H1 (cell line): ENCODE data around the gene UBE2H. TPM values are rescaled to one million over a fixed set of nuclear protein-coding genes. Genes with fewer than 3 reads are reported as not detected.

Experiments used
- CTCF ChIA-PET: fragments of 300-600 bp; sonication (Branson Sonifier 250); formaldehyde crosslinking; loops from one replicate; lab custom pipeline; 2021; ENCODE audit not compliant: partially characterized antibody; lab: Charles Lee
- POLR2A ChIA-PET: fragments of 300-600 bp; sonication (Branson Sonifier 250); formaldehyde crosslinking; loops from one replicate; lab custom pipeline; 2021; ENCODE audit warnings: inconsistent platforms; ENCODE audit not compliant: partially characterized antibody; lab: Charles Lee
- DNase-seq, 2 experiments: peaks; one replicate each; pipeline versions ENCODE4 v3.0.0 to v3.0.0-alpha.2; 2010 to 2022; ENCODE audit warnings: low spot score in 2 of 2, low read depth in 1 of 2, mixed read lengths in 1 of 2
- FAIRE-seq: peaks from 2 replicates; lab custom pipeline; 2011; peaks lifted over from hg19 to GRCh38; lab: Jason Lieb, UNC
- H2AFZ ChIP-seq: 2 replicates; pipeline ENCODE4 v1.8.1; 2012; ENCODE audit warnings: low read length, inconsistent platforms
- H2AK5ac ChIP-seq: 2 replicates; pipeline ENCODE4 v1.6.1; 2013; ENCODE audit warnings: low read depth, low read length
- H2BK120ac ChIP-seq: replicated peaks from 2 replicates; pipeline ENCODE3; 2013; ENCODE audit warnings: low read depth, low read length, inconsistent platforms
- H2BK12ac ChIP-seq: 2 replicates; pipeline ENCODE4 v1.6.1; 2013; ENCODE audit warnings: low read depth, low read length
- H2BK15ac ChIP-seq: 2 replicates; pipeline ENCODE4 v1.6.1; 2013; ENCODE audit warnings: low read length
- H2BK20ac ChIP-seq: 2 replicates; pipeline ENCODE4 v1.6.1; 2013; ENCODE audit warnings: low read length
- H2BK5ac ChIP-seq: 2 replicates; pipeline ENCODE4 v1.6.1; 2013; ENCODE audit warnings: low read depth, low read length
- H3K14ac ChIP-seq: 2 replicates; pipeline ENCODE4 v1.6.1; 2013; ENCODE audit warnings: inconsistent platforms; ENCODE audit not compliant: insufficient read length
- H3K18ac ChIP-seq: 2 replicates; pipeline ENCODE4 v1.6.1; 2013; ENCODE audit warnings: low read length; ENCODE audit errors: extremely low read depth
- H3K23ac ChIP-seq: 2 replicates; pipeline ENCODE4 v1.6.1; 2013; ENCODE audit warnings: inconsistent platforms; ENCODE audit not compliant: insufficient read length
- H3K23me2 ChIP-seq: 2 replicates; pipeline ENCODE4 v1.6.1; 2013; ENCODE audit warnings: low read depth, low read length
- H3K27ac ChIP-seq: 2 replicates; pipeline ENCODE4 v1.6.1; 2011; ENCODE audit warnings: low read depth, low read length, inconsistent platforms
- H3K27me3 ChIP-seq, 4 experiments: replicated peaks in 1 of 4; 1 replicate in 1 of 4; 2 replicates in 3 of 4; pipeline versions ENCODE4 v1.6.1 to v1.8.1; 2011 to 2013; ENCODE audit warnings: low read length in 3 of 4, mild to moderate bottlenecking in 3 of 4, inconsistent platforms in 2 of 4, mixed read lengths in 2 of 4, moderate library complexity in 1 of 4; ENCODE audit not compliant: control insufficient read depth in 3 of 4, insufficient read depth in 3 of 4; ENCODE audit errors: extremely low read depth in 1 of 4
- H3K36me3 ChIP-seq, 4 experiments: 2 replicates each; pipeline versions ENCODE4 v1.6.1 to v1.8.1; 2011 to 2013; ENCODE audit warnings: mild to moderate bottlenecking in 4 of 4, low read length in 3 of 4, moderate library complexity in 2 of 4, control low read depth in 1 of 4, inconsistent platforms in 1 of 4; ENCODE audit not compliant: insufficient read depth in 4 of 4, control insufficient read depth in 2 of 4
- H3K4ac ChIP-seq: replicated peaks from 2 replicates; pipeline ENCODE3; 2013; ENCODE audit warnings: low read length, low read depth, mixed read lengths, inconsistent platforms; ENCODE audit not compliant: insufficient read length
- H3K4me1 ChIP-seq, 4 experiments: replicated peaks in 1 of 4; 1 replicate in 1 of 4; 2 replicates in 3 of 4; pipeline versions ENCODE4 v1.6.1 to v1.8.1; 2011 to 2013; ENCODE audit warnings: low read length in 3 of 4, inconsistent platforms in 2 of 4, mixed read lengths in 1 of 4; ENCODE audit not compliant: insufficient read depth in 4 of 4, control insufficient read depth in 3 of 4
- H3K4me2 ChIP-seq, 2 experiments: 2 replicates each; pipeline versions ENCODE4 v1.6.1 to v1.8.1; 2011 to 2013; ENCODE audit warnings: low read depth in 2 of 2, low read length in 2 of 2, control low read depth in 1 of 2, inconsistent platforms in 1 of 2, mild to moderate bottlenecking in 1 of 2; ENCODE audit not compliant: insufficient read depth in 1 of 2
- H3K4me3 ChIP-seq, 4 experiments: fragments of 200-600, 300-600 bp in 1 of 4; sonication (generic), shearing (Covaris generic), sonication (Bioruptor Twin) in 1 of 4; 2 replicates each; pipeline versions ENCODE4 v1.5.1 to v1.8.1; 2011 to 2016; ENCODE audit warnings: low read length in 4 of 4, low read depth in 3 of 4, control low read depth in 2 of 4, inconsistent platforms in 2 of 4, mild to moderate bottlenecking in 2 of 4, mixed read lengths in 1 of 4, moderate library complexity in 1 of 4; ENCODE audit not compliant: insufficient read depth in 2 of 4; ENCODE audit errors: extremely low read depth in 1 of 4
- H3K56ac ChIP-seq: replicated peaks from 2 replicates; pipeline ENCODE3; 2013; ENCODE audit warnings: low read depth, mild to moderate bottlenecking, mixed read lengths, low read length, inconsistent platforms; ENCODE audit not compliant: insufficient read length
- H3K79me1 ChIP-seq: 2 replicates; pipeline ENCODE4 v1.6.1; 2013; ENCODE audit warnings: low read depth, low read length, control low read depth
- H3K79me2 ChIP-seq, 2 experiments: 2 replicates each; pipeline versions ENCODE4 v1.6.1 to v1.8.1; 2012 to 2013; ENCODE audit warnings: low read length in 2 of 2, mild to moderate bottlenecking in 2 of 2, inconsistent platforms in 1 of 2; ENCODE audit not compliant: insufficient read depth in 2 of 2, control insufficient read depth in 1 of 2
- H3K9ac ChIP-seq, 4 experiments: replicated peaks in 1 of 4; 1 replicate in 1 of 4; 2 replicates in 3 of 4; pipeline versions ENCODE4 v1.6.1 to v1.8.1; 2011 to 2013; ENCODE audit warnings: low read depth in 3 of 4, low read length in 3 of 4, control low read depth in 2 of 4, mild to moderate bottlenecking in 2 of 4, moderate library complexity in 2 of 4, inconsistent platforms in 1 of 4; ENCODE audit errors: extremely low read depth in 1 of 4
- H3K9me3 ChIP-seq, 2 experiments: 2 replicates each; pipeline versions ENCODE4 v1.6.1 to v1.8.1; 2012 to 2013; ENCODE audit warnings: mild to moderate bottlenecking in 2 of 2, moderate library complexity in 2 of 2, control low read depth in 1 of 2, inconsistent platforms in 1 of 2, low read depth in 1 of 2, low read length in 1 of 2, mixed read lengths in 1 of 2; ENCODE audit not compliant: insufficient read depth in 2 of 2
- H4K20me1 ChIP-seq, 2 experiments: replicated peaks in 1 of 2; 2 replicates each; pipeline versions ENCODE3 to v1.8.1; 2011 to 2013; ENCODE audit warnings: inconsistent platforms in 2 of 2, low read length in 2 of 2, mild to moderate bottlenecking in 1 of 2; ENCODE audit not compliant: insufficient read depth in 2 of 2, control insufficient read depth in 1 of 2
- H4K5ac ChIP-seq: 2 replicates; pipeline ENCODE4 v1.6.1; 2013; ENCODE audit warnings: low read length, low read depth, mixed read lengths, inconsistent platforms; ENCODE audit not compliant: insufficient read length
- H4K8ac ChIP-seq: 2 replicates; pipeline ENCODE4 v1.8.0; 2013; ENCODE audit warnings: mild to moderate bottlenecking, moderate library complexity, low read length, inconsistent platforms; ENCODE audit not compliant: insufficient read depth; ENCODE audit errors: extremely low read depth
- H4K91ac ChIP-seq: replicated peaks from 2 replicates; pipeline ENCODE3; 2013; ENCODE audit warnings: low read length, mixed read lengths, inconsistent platforms; ENCODE audit not compliant: insufficient read length
- SP4 ChIP-seq: IDR thresholded peaks from 2 replicates; pipeline ENCODE4 v1.6.1; 2012; ENCODE audit warnings: low read length, inconsistent platforms
- SRF ChIP-seq: IDR thresholded peaks from 2 replicates; pipeline ENCODE4 v1.6.1; 2011; ENCODE audit warnings: mild to moderate bottlenecking, low read depth, low read length, moderate library complexity
- WGBS, 2 experiments: shearing (Covaris generic) in 1 of 2; methylation state at CpG; one replicate each; pipeline versions ENCODE4 v1.1.6 to v1.1.7; 2013 to 2015; ENCODE audit warnings: low lambda C conversion rate in 2 of 2, mixed read lengths in 2 of 2, inconsistent platforms in 1 of 2, low coverage in 1 of 2, missing lambda C conversion rate in 1 of 2; ENCODE audit not compliant: insufficient replicate concordance in 2 of 2, insufficient coverage in 1 of 2, insufficient read length in 1 of 2; ENCODE audit errors: extremely low coverage in 1 of 2, missing lambda C conversion rate in 1 of 2; 5-methylcytosine and 5-hydroxymethylcytosine counted together
- polyA plus RNA-seq, 7 experiments: library from polyadenylated mRNA; depleted of rRNA in 3 of 7; stranded (reverse) in 5 of 7; unstranded in 2 of 7; fragments of >200 nt in 5 of 7; fragments of 200-250 nt in 2 of 7; gene quantifications; 1 replicate in 5 of 7; 2 replicates in 1 of 7; 4 replicates in 1 of 7; pipeline versions ENCODE4 v1.2.1 to v1.2.3, GENCODE V29; 2011 to 2013; ENCODE audit warnings: missing spikeins in 2 of 7, mixed read lengths in 2 of 7
- total RNA-seq: library from RNA; stranded (reverse); fragmentation: NEBNext Ultra II Directional; extraction: Animal tissue kit (Norgen Biotek cat#: 25700); gene quantifications from 2 replicates; pipeline ENCODE4 v1.2.1, GENCODE V29; 2021

The UBE2H gene
- total and polyA plus RNA-seq, 2 of the 8 experiments (the other 6 are each of a cell fraction or from before 2014, with no cell fraction given), result 30.6 to 62.2 TPM

DNA sequence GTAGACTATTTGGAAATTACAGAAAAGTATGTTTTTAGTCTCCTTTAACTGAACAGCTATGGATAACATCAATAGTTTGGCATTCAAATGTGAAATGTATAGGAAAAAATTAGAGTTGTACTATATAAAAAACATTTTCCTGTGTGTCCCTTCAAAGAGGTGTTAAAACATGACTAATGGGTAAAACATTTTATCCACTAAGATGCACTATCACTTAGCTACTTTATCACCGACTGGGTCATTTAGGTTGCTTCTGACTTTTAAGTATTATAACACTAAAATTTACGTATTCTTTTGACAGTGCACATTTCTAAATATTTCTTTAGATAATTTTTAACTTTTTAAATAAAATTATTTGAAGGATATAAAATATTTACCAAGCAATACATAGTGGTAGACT, 77.6 kb downstream of the UBE2H start:
- FAIRE-seq (no peak), DNase-seq (no peak)
- Histone ChIP-seq H2BK12ac (no peak overlapping the region), H3K4me1 (peaks cover 0 to 17% (median 6%) of the 10 kb centered on the region in 4 experiments; a peak in 5 of 7 replicates), H2BK20ac (no peak overlapping the region), H3K56ac (no peak overlapping the region), H3K14ac (no peak overlapping the region), H3K79me2 (peaks cover 0 to 19% of the 10 kb centered on the region in 2 experiments; a peak in 2 of 4 replicates), H4K8ac (no peak overlapping the region), H3K4ac (no peak overlapping the region), H2BK5ac (no peak overlapping the region), H3K9me3 (no peaks in the 10 kb centered on the region), H2AK5ac (no peak overlapping the region), H3K4me3 (no peak overlapping the region), H3K36me3 (peaks cover 0 to 16% (median 0%) of the 10 kb centered on the region in 4 experiments; a peak in 4 of 8 replicates), H2AFZ (no peak overlapping the region), H3K27ac (no peak overlapping the region), H3K9ac (no peak overlapping the region), H3K79me1 (no peaks in the 10 kb centered on the region), H2BK120ac (no peak overlapping the region), H4K91ac (no peak overlapping the region), H3K18ac (no peak overlapping the region), H2BK15ac (no peak overlapping the region), H3K23me2 (no peaks in the 10 kb centered on the region), H3K27me3 (no peaks in the 10 kb centered on the region), H3K23ac (no peak overlapping the region), H4K20me1 (no peaks in the 10 kb centered on the region), H3K4me2 (no peak overlapping the region), H4K5ac (no peak overlapping the region)
- ChIA-PET CTCF (no interaction called here), POLR2A (interaction anchor here (0.7 kb wide), 1 partner anchor 74 kb away, joined by 3 read pairs; no protein-coding TSS in a partner anchor)
- WGBS, 2 experiments, result 95% methylated on average over 2 of the region's 2 CpGs; no CpG with 5 or more reads in 1 of the 2 experiments
- TF ChIP-seq SP4 (no peak), SRF (no peak)
